Measurements from ENCODE around the gene LRRC37B.

DNA sequence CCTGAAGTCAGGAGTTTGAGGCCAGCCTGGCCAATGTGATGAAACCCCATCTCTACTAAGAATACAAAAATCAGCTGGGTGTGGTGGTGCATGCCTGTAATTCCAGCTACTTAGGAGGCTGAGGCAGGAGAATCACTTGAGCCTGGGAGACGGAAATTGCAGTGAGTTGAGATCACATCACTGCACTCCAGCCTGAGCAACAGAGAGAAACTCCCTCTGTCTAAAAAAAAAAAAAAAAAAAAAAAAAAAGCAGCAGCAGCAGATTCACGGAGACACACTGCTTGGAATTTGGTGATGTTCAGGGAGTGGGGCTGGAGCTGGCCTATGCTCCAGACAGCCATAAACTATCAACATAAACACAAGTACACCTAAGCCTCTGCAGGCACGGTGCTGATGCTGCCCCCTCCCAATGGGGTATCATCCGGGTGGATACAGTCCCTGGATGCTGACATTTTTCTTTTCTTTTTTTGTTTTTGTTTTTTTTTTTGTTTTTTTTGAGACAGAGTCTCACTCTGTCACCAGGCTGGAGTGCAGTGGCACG lies 95.5 kb downstream of the LRRC37B start:
- TF ChIP-seq RORB (CRISPR knock-in tag; IDR thresholded peaks at IDR 0.05) (no peak), TEAD1 (CRISPR knock-in tag; IDR thresholded peaks at IDR 0.05) (no peak)
- TF ChIP-seq, protein P1, sequence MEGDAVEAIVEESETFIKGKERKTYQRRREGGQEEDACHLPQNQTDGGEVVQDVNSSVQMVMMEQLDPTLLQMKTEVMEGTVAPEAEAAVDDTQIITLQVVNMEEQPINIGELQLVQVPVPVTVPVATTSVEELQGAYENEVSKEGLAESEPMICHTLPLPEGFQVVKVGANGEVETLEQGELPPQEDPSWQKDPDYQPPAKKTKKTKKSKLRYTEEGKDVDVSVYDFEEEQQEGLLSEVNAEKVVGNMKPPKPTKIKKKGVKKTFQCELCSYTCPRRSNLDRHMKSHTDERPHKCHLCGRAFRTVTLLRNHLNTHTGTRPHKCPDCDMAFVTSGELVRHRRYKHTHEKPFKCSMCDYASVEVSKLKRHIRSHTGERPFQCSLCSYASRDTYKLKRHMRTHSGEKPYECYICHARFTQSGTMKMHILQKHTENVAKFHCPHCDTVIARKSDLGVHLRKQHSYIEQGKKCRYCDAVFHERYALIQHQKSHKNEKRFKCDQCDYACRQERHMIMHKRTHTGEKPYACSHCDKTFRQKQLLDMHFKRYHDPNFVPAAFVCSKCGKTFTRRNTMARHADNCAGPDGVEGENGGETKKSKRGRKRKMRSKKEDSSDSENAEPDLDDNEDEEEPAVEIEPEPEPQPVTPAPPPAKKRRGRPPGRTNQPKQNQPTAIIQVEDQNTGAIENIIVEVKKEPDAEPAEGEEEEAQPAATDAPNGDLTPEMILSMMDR (IDR thresholded peaks at IDR 0.05), result no peak
- TF ChIP-seq, protein P2, sequence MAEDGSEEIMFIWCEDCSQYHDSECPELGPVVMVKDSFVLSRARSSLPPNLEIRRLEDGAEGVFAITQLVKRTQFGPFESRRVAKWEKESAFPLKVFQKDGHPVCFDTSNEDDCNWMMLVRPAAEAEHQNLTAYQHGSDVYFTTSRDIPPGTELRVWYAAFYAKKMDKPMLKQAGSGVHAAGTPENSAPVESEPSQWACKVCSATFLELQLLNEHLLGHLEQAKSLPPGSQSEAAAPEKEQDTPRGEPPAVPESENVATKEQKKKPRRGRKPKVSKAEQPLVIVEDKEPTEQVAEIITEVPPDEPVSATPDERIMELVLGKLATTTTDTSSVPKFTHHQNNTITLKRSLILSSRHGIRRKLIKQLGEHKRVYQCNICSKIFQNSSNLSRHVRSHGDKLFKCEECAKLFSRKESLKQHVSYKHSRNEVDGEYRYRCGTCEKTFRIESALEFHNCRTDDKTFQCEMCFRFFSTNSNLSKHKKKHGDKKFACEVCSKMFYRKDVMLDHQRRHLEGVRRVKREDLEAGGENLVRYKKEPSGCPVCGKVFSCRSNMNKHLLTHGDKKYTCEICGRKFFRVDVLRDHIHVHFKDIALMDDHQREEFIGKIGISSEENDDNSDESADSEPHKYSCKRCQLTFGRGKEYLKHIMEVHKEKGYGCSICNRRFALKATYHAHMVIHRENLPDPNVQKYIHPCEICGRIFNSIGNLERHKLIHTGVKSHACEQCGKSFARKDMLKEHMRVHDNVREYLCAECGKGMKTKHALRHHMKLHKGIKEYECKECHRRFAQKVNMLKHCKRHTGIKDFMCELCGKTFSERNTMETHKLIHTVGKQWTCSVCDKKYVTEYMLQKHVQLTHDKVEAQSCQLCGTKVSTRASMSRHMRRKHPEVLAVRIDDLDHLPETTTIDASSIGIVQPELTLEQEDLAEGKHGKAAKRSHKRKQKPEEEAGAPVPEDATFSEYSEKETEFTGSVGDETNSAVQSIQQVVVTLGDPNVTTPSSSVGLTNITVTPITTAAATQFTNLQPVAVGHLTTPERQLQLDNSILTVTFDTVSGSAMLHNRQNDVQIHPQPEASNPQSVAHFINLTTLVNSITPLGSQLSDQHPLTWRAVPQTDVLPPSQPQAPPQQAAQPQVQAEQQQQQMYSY (CRISPR knock-in tag; IDR thresholded peaks at IDR 0.05), result no peak

Data from WTC11 (cell line).